A549 treated with AZD9567 at 1 μM for 4 hours (cell line): ENCODE data around the gene HPS1. TPM values are rescaled to one million over a fixed set of nuclear protein-coding genes. Genes with fewer than 3 reads are reported as not detected.

ENCODE experiments used
- total RNA-seq: library from RNA; stranded (reverse); fragments of 200-300 nt; extraction: Qiagen RNA extraction; gene quantifications from 5 replicates; pipeline ENCODE4 v1.2.3, GENCODE V29; 2022; ENCODE audit not compliant: insufficient read depth

The HPS1 gene
- 35.6 to 38.0 TPM (median 36.0 TPM) in 5 replicates for total RNA-seq

GRCh38 chr10:98446661-98447221 lies at the start of gene HPS1:
Gene HPS1, minus strand, starts transcription at chr10:98446935. Its CDS starts 3,695 bp downstream, at chr10:98443240.

GRCh38 chr10:98414932-98415730 lies 31.6 kb downstream of the HPS1 start, which contains the start of gene PYROXD2:
Gene PYROXD2, minus strand, starts transcription at chr10:98415182. Its CDS starts 47 bp downstream, at chr10:98415135.

Other genes with a start within 250 kb of the HPS1 start
- 1.1 to 2.5 TPM (median 1.3 TPM) in 5 replicates for gene LOXL4, start 178.7 kb downstream of the HPS1 start, total RNA-seq
- 4.3 to 6.8 TPM (median 5.2 TPM) in 5 replicates for gene PYROXD2, start 31.8 kb downstream of the HPS1 start, total RNA-seq